ENCODE data around the gene PTGES3L. TPM values are rescaled to one million over a fixed set of nuclear protein-coding genes. Genes with fewer than 3 reads are reported as not detected.

Gene PTGES3L
- total RNA-seq, 2 donors from 2014 or later, result 4.6 to 7.9 TPM

GRCh38 chr17:42989141-42989540 lies 9.3 kb upstream of the PTGES3L start:
- Mint-ChIP-seq H3K9me3 (no peaks in the 10 kb centered on the region), H3K4me3 (no peak overlapping the region), H3K27me3 (ENCODE audit: insufficient read depth) (no peaks in the 10 kb centered on the region), H3K27ac (no peak overlapping the region), H3K4me1 (no peaks in the 10 kb centered on the region), H3K36me3 (ENCODE audit: low read depth) (peaks cover 76% of the 10 kb centered on the region)
- Histone ChIP-seq H3K36me3 (ENCODE audit: control insufficient read depth, insufficient read depth, low read length) (peaks cover 94% of the 10 kb centered on the region), H3K27me3 (ENCODE audit: control insufficient read depth, insufficient read depth, low read length, poor library complexity, severe bottlenecking) (no peaks in the 10 kb centered on the region), H3K27ac (ENCODE audit: low read depth, low read length) (no peak overlapping the region), H3K9me3 (ENCODE audit: control insufficient read depth, low read length) (no peaks in the 10 kb centered on the region), H3K4me3 (ENCODE audit: low read length) (no peak overlapping the region), H3K9ac (ENCODE audit: extremely low read depth, low read length, poor library complexity, severe bottlenecking) (no peak overlapping the region), H3K4me1 (ENCODE audit: control insufficient read depth, insufficient read depth, low read length) (no peaks in the 10 kb centered on the region)
- no peak for DNase-seq
- WGBS, 2 experiments (ENCODE audit: insufficient coverage in 1 of 2, insufficient read length in 1 of 2), result 92 to 93% methylated on average over 3 to 5 of the region's 5 CpGs
- TF ChIP-seq CTCF (conservative IDR thresholded peaks at IDR 0.05), result no peak

GRCh38 chr17:42985225-42985624 lies 5.3 kb upstream of the PTGES3L start:
- Mint-ChIP-seq H3K27ac (peak overlapping the region; percentile 56), H3K4me3 (no peak overlapping the region), H3K36me3 (ENCODE audit: low read depth) (peaks cover 54% of the 10 kb centered on the region), H3K27me3 (ENCODE audit: insufficient read depth) (no peaks in the 10 kb centered on the region), H3K9me3 (no peaks in the 10 kb centered on the region), H3K4me1 (peaks cover 11% of the 10 kb centered on the region)
- WGBS, 2 experiments (ENCODE audit: insufficient coverage in 1 of 2, insufficient read length in 1 of 2), result 0% methylated on average over 1 of the region's 1 CpG; no CpG with 5 or more reads in 1 of the 2 experiments
- H3K36me3 ChIP-seq (ENCODE audit: control insufficient read depth, insufficient read depth, low read length), result peaks cover 62% of the 10 kb centered on the region
- H3K27me3 ChIP-seq (ENCODE audit: control insufficient read depth, insufficient read depth, low read length, poor library complexity, severe bottlenecking), result no peaks in the 10 kb centered on the region
- no peak for TF ChIP-seq CTCF (conservative IDR thresholded peaks at IDR 0.05)
- H3K4me3 ChIP-seq (ENCODE audit: low read length), result no peak overlapping the region
- H3K4me1 ChIP-seq (ENCODE audit: control insufficient read depth, insufficient read depth, low read length), result no peaks in the 10 kb centered on the region
- no peak overlapping the region for H3K27ac ChIP-seq (ENCODE audit: low read depth, low read length)
- no peak overlapping the region for H3K9ac ChIP-seq (ENCODE audit: extremely low read depth, low read length, poor library complexity, severe bottlenecking)
- no peak for DNase-seq
- no peaks in the 10 kb centered on the region for H3K9me3 ChIP-seq (ENCODE audit: control insufficient read depth, low read length)

GRCh38 chr17:42982266-42982665 lies 2.4 kb upstream of the PTGES3L start:
- peaks cover 30% of the 10 kb centered on the region for H3K36me3 Mint-ChIP-seq (ENCODE audit: low read depth)
- TF ChIP-seq CTCF (conservative IDR thresholded peaks at IDR 0.05), result no peak
- Histone ChIP-seq H3K9me3 (ENCODE audit: control insufficient read depth, low read length) (no peaks in the 10 kb centered on the region), H3K27ac (ENCODE audit: low read depth, low read length) (no peak overlapping the region), H3K9ac (ENCODE audit: extremely low read depth, low read length, poor library complexity, severe bottlenecking) (no peak overlapping the region), H3K4me1 (ENCODE audit: control insufficient read depth, insufficient read depth, low read length) (peaks cover 5% of the 10 kb centered on the region), H3K4me3 (ENCODE audit: low read length) (peak overlapping the region; percentile 86), H3K36me3 (ENCODE audit: control insufficient read depth, insufficient read depth, low read length) (peaks cover 32% of the 10 kb centered on the region), H3K27me3 (ENCODE audit: control insufficient read depth, insufficient read depth, low read length, poor library complexity, severe bottlenecking) (no peaks in the 10 kb centered on the region)
- H3K4me1 Mint-ChIP-seq, result peaks cover 20% of the 10 kb centered on the region
- H3K4me3 Mint-ChIP-seq, result peak overlapping the region; percentile 96
- H3K27me3 Mint-ChIP-seq (ENCODE audit: insufficient read depth), result no peaks in the 10 kb centered on the region
- no peaks in the 10 kb centered on the region for H3K9me3 Mint-ChIP-seq
- DNase-seq, result no peak
- no peak overlapping the region for H3K27ac Mint-ChIP-seq

Data from endodermal cell (in vitro differentiated cells).